ENCODE measurements around the gene SREBF2.

Gene SREBF2

DNA sequence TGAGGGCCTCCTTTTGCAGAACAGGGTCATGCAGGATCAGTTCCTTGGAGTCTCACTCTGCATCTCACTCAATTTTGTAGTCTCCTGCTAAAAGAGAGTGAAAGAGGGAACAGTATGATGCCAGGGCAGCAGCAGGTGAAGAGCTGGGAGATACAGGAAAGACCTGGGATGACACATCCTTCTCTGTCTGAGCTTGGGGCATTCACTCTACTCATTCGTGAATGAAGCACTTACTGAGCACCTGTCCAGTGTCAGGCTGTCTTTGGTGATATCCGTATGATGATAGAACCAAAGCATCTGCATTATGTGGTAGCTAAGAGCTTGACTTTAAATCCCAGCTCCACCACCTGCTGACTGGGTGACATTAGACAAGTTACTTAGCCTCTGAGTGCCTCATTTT, 14.4 kb downstream of the SREBF2 start:
- Histone ChIP-seq H3K9me3 (ENCODE audit: low read length) (no peaks in the 10 kb centered on the region), H3K4me1 (ENCODE audit: insufficient read depth, low read length, severe bottlenecking) (peaks cover 66% of the 10 kb centered on the region), H3K36me3 (ENCODE audit: insufficient read depth, low read length) (peaks cover 76% of the 10 kb centered on the region), H3F3A (ENCODE audit: insufficient read depth, low read length) (no peaks in the 10 kb centered on the region), H3K27me3 (ENCODE audit: insufficient read depth, low read length) (no peaks in the 10 kb centered on the region), H3K4me3 (ENCODE audit: low read depth, low read length, poor library complexity, severe bottlenecking) (peak overlapping the region; percentile 34), H2AFZ (ENCODE audit: low read length) (no peak overlapping the region), H3K9ac (ENCODE audit: low read length) (peak overlapping the region; percentile 38; the same call in 1 of the 2 replicates), H4K20me1 (ENCODE audit: insufficient read depth, low read length) (no peaks in the 10 kb centered on the region), H3K9me2 (ENCODE audit: low read depth, low read length) (no peaks in the 10 kb centered on the region), H3K4me2 (ENCODE audit: low read length) (peak overlapping the region; percentile 59), H3K79me2 (ENCODE audit: insufficient read depth, low read length) (peaks cover 99% of the 10 kb centered on the region), H3K27ac (ENCODE audit: low read depth, low read length, poor library complexity, severe bottlenecking) (peak overlapping the region; percentile 55)
- TF ChIP-seq EZH2 (IDR thresholded peaks at IDR 0.05; ENCODE audit: borderline replicate concordance, low read length), result no peak
- TF ChIP-seq, protein P1, sequence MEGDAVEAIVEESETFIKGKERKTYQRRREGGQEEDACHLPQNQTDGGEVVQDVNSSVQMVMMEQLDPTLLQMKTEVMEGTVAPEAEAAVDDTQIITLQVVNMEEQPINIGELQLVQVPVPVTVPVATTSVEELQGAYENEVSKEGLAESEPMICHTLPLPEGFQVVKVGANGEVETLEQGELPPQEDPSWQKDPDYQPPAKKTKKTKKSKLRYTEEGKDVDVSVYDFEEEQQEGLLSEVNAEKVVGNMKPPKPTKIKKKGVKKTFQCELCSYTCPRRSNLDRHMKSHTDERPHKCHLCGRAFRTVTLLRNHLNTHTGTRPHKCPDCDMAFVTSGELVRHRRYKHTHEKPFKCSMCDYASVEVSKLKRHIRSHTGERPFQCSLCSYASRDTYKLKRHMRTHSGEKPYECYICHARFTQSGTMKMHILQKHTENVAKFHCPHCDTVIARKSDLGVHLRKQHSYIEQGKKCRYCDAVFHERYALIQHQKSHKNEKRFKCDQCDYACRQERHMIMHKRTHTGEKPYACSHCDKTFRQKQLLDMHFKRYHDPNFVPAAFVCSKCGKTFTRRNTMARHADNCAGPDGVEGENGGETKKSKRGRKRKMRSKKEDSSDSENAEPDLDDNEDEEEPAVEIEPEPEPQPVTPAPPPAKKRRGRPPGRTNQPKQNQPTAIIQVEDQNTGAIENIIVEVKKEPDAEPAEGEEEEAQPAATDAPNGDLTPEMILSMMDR (IDR thresholded peaks at IDR 0.05; ENCODE audit: low read length), result no peak

DNA sequence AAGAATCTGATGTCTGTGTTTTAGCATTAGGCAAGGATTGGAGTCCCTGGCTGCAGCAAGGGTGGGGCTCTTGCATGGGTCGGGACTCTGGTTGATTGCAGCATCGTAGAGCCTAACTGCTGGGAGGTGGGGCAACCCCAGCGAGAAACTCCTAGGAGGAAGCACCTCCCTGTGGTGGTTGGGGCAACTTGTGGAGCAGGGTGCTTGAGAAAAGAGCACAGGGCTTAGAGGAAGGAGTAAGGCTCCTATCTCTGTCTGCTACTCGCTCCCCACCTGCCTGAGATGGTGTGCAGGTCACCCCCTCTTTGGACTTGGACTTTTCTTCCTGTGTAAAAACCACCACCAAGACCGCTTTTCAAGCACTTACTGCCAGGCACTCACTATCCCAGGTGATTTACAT, 15.6 kb downstream of the SREBF2 start:
- Histone ChIP-seq H3K27me3 (ENCODE audit: insufficient read depth, low read length) (no peaks in the 10 kb centered on the region), H3K9me3 (ENCODE audit: low read length) (no peaks in the 10 kb centered on the region), H3K9ac (ENCODE audit: low read length) (no peak overlapping the region), H3F3A (ENCODE audit: insufficient read depth, low read length) (no peaks in the 10 kb centered on the region), H3K4me1 (ENCODE audit: insufficient read depth, low read length, severe bottlenecking) (peaks cover 66% of the 10 kb centered on the region), H2AFZ (ENCODE audit: low read length) (no peak overlapping the region), H3K79me2 (ENCODE audit: insufficient read depth, low read length) (peaks cover 99% of the 10 kb centered on the region), H3K27ac (ENCODE audit: low read depth, low read length, poor library complexity, severe bottlenecking) (peak overlapping the region; percentile 52), H4K20me1 (ENCODE audit: insufficient read depth, low read length) (no peaks in the 10 kb centered on the region), H3K9me2 (ENCODE audit: low read depth, low read length) (no peaks in the 10 kb centered on the region), H3K4me3 (ENCODE audit: low read depth, low read length, poor library complexity, severe bottlenecking) (no peak overlapping the region), H3K36me3 (ENCODE audit: insufficient read depth, low read length) (peaks cover 76% of the 10 kb centered on the region), H3K4me2 (ENCODE audit: low read length) (peak overlapping the region; percentile 2; the same call in 1 of the 2 replicates)
- no peak for TF ChIP-seq EZH2 (IDR thresholded peaks at IDR 0.05; ENCODE audit: borderline replicate concordance, low read length)
- TF ChIP-seq, protein P1 (IDR thresholded peaks at IDR 0.05; ENCODE audit: low read length), result no peak

DNA sequence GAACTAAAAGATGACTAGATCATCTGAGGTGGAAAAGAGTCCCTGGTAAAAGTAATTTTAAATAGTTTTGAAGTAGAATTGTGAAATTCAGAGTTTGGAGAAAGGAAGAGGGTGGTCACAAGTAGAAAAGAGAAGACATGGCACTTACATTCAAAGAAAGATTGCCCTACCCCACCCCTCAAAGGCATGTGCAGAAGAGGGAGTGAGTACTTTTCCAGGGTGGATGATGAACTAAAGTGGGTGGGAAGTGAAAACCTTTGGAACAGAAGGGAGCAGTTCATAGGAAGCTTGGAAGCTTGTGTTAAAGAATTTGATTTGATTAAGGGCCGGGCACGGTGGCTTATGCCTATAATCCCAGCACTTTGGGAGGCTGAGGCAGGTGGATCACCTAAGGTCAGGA, 23.6 kb downstream of the SREBF2 start:
- Histone ChIP-seq H3K4me2 (ENCODE audit: low read length) (no peak overlapping the region; the same call in 1 of the 2 replicates), H3K79me2 (ENCODE audit: insufficient read depth, low read length) (peaks cover 99% of the 10 kb centered on the region), H4K20me1 (ENCODE audit: insufficient read depth, low read length) (no peaks in the 10 kb centered on the region), H3K36me3 (ENCODE audit: insufficient read depth, low read length) (peaks cover 71% of the 10 kb centered on the region; the same call in 1 of the 2 replicates), H3K4me3 (ENCODE audit: low read depth, low read length, poor library complexity, severe bottlenecking) (no peak overlapping the region), H2AFZ (ENCODE audit: low read length) (no peak overlapping the region), H3K9me2 (ENCODE audit: low read depth, low read length) (no peaks in the 10 kb centered on the region), H3K9ac (ENCODE audit: low read length) (no peak overlapping the region; the same call in 1 of the 2 replicates), H3F3A (ENCODE audit: insufficient read depth, low read length) (no peaks in the 10 kb centered on the region), H3K9me3 (ENCODE audit: low read length) (no peaks in the 10 kb centered on the region), H3K4me1 (ENCODE audit: insufficient read depth, low read length, severe bottlenecking) (peaks cover 93% of the 10 kb centered on the region), H3K27ac (ENCODE audit: low read depth, low read length, poor library complexity, severe bottlenecking) (peak overlapping the region; percentile 85), H3K27me3 (ENCODE audit: insufficient read depth, low read length) (no peaks in the 10 kb centered on the region)
- TF ChIP-seq EZH2 (IDR thresholded peaks at IDR 0.05; ENCODE audit: borderline replicate concordance, low read length), result no peak
- TF ChIP-seq, protein P1 (IDR thresholded peaks at IDR 0.05; ENCODE audit: low read length), result no peak
